ENCODE results near the gene FHAD1.
A peak's percentile ranks its signal among the peaks of the same experiment; 100 is the strongest.

The FHAD1 gene

GRCh38 chr1:15210651-15211375 is 36.2 kb upstream of the FHAD1 start:
- H3K36me3 ChIP-seq (ENCODE audit: control insufficient read depth, insufficient read depth, low read length): no peaks in the 10 kb centered on the region
- no peak overlapping the region for H3K27ac ChIP-seq (ENCODE audit: low read depth, low read length)
- H3K9ac ChIP-seq (ENCODE audit: low read length): no peak overlapping the region
- H3K4me3 ChIP-seq (ENCODE audit: low read length): no peak overlapping the region
- H3K27me3 ChIP-seq (ENCODE audit: control insufficient read depth, insufficient read depth, low read length): no peaks in the 10 kb centered on the region
- H3K4me1 ChIP-seq (ENCODE audit: control insufficient read depth, insufficient read depth, low read length): peaks cover 40% of the 10 kb centered on the region

DNA sequence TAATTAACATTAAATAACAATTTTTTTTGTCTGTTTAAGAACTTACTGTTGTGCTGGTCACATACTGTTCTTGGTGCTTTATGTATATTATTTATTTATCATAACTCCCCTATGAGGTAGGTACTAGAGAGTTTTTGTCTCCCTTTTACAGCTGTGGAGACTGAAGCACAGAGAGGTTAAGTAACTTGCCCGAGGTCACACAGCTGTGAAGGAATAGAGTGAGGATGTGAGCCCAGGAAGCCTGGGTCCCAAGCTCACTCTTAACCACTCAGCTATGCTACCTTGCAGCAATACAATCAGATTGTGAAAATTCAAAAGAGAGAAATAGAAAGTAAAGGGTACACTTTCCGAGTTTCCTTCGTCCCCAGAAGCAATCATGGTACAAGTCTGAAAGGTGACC is 35.6 kb upstream of the FHAD1 start:
- Histone ChIP-seq H3K4me1 (ENCODE audit: control insufficient read depth, insufficient read depth, low read length) (peaks cover 39% of the 10 kb centered on the region), H3K36me3 (ENCODE audit: control insufficient read depth, insufficient read depth, low read length) (no peaks in the 10 kb centered on the region), H3K9ac (ENCODE audit: low read length) (no peak overlapping the region), H3K27me3 (ENCODE audit: control insufficient read depth, insufficient read depth, low read length) (no peaks in the 10 kb centered on the region), H3K27ac (ENCODE audit: low read depth, low read length) (no peak overlapping the region), H3K4me3 (ENCODE audit: low read length) (no peak overlapping the region)

DNA sequence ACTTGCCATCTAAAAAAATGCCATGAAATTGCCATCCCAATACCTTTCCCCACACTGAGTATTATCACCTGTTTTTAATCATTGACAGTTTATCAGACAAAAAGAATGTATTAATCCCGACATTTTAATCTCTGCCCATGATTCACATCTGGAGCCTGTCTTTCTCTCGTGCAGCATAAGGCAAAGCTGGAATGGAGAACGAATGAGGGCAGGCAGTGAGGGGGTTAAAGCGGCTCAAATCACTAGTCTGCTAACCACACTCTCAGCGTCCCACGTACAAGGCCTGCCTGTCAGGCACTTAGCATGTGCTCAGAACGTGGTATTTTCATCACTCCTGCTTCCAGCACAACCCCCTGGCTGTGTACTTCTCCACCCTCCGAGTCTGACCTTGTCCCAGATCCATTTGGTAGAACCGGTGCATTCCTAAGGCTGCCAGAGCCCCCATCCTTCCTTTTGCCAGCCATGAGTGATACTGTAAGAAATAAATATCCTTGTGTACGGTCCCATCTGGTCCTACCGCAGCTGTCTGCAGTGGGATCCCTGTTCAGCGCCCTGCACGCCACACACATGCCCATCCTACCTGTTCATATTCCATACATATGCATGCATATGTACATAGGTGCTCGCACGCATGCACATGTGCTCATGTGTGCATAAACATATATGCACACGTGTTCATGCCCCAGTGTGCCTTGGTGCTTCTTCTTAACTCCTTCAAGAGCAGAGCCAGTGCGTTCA is 34.6 kb upstream of the FHAD1 start:
- no peaks in the 10 kb centered on the region for H3K36me3 ChIP-seq (ENCODE audit: control insufficient read depth, insufficient read depth, low read length)
- H3K4me3 ChIP-seq (ENCODE audit: low read length): no peak overlapping the region
- peak overlapping the region; percentile 41 for H3K27ac ChIP-seq (ENCODE audit: low read depth, low read length)
- H3K9ac ChIP-seq (ENCODE audit: low read length): no peak overlapping the region
- peaks cover 30% of the 10 kb centered on the region for H3K4me1 ChIP-seq (ENCODE audit: control insufficient read depth, insufficient read depth, low read length)
- H3K27me3 ChIP-seq (ENCODE audit: control insufficient read depth, insufficient read depth, low read length): no peaks in the 10 kb centered on the region

- Histone ChIP-seq H3K27ac (ENCODE audit: low read depth, low read length) (peak overlapping the region; percentile 41), H3K9ac (ENCODE audit: low read length) (no peak overlapping the region), H3K27me3 (ENCODE audit: control insufficient read depth, insufficient read depth, low read length) (no peaks in the 10 kb centered on the region), H3K4me3 (ENCODE audit: low read length) (no peak overlapping the region), H3K4me1 (ENCODE audit: control insufficient read depth, insufficient read depth, low read length) (peaks cover 27% of the 10 kb centered on the region), H3K36me3 (ENCODE audit: control insufficient read depth, insufficient read depth, low read length) (no peaks in the 10 kb centered on the region)
These were observed 34.1 kb upstream of the FHAD1 start for GRCh38 chr1:15212954-15213291.

- Histone ChIP-seq H3K4me3 (ENCODE audit: low read length) (no peak overlapping the region), H3K9ac (ENCODE audit: low read length) (no peak overlapping the region), H3K27ac (ENCODE audit: low read depth, low read length) (peak overlapping the region; percentile 41), H3K36me3 (ENCODE audit: control insufficient read depth, insufficient read depth, low read length) (no peaks in the 10 kb centered on the region), H3K4me1 (ENCODE audit: control insufficient read depth, insufficient read depth, low read length) (peaks cover 27% of the 10 kb centered on the region), H3K27me3 (ENCODE audit: control insufficient read depth, insufficient read depth, low read length) (no peaks in the 10 kb centered on the region)
These were observed 33.6 kb upstream of the FHAD1 start for GRCh38 chr1:15213341-15213821.

- Histone ChIP-seq H3K27me3 (ENCODE audit: control insufficient read depth, insufficient read depth, low read length) (no peaks in the 10 kb centered on the region), H3K4me1 (ENCODE audit: control insufficient read depth, insufficient read depth, low read length) (peaks cover 27% of the 10 kb centered on the region), H3K9ac (ENCODE audit: low read length) (no peak overlapping the region), H3K4me3 (ENCODE audit: low read length) (no peak overlapping the region), H3K27ac (ENCODE audit: low read depth, low read length) (peak overlapping the region; percentile 92), H3K36me3 (ENCODE audit: control insufficient read depth, insufficient read depth, low read length) (no peaks in the 10 kb centered on the region)
These were observed 32.5 kb upstream of the FHAD1 start for GRCh38 chr1:15214527-15214926.

- H3K36me3 ChIP-seq (ENCODE audit: control insufficient read depth, insufficient read depth, low read length): no peaks in the 10 kb centered on the region
- H3K4me3 ChIP-seq (ENCODE audit: low read length): no peak overlapping the region
- H3K9ac ChIP-seq (ENCODE audit: low read length): no peak overlapping the region
- H3K27ac ChIP-seq (ENCODE audit: low read depth, low read length): peak overlapping the region; percentile 92
- no peaks in the 10 kb centered on the region for H3K27me3 ChIP-seq (ENCODE audit: control insufficient read depth, insufficient read depth, low read length)
- H3K4me1 ChIP-seq (ENCODE audit: control insufficient read depth, insufficient read depth, low read length): peaks cover 27% of the 10 kb centered on the region
These were observed 31.9 kb upstream of the FHAD1 start for GRCh38 chr1:15215116-15215515.

DNA sequence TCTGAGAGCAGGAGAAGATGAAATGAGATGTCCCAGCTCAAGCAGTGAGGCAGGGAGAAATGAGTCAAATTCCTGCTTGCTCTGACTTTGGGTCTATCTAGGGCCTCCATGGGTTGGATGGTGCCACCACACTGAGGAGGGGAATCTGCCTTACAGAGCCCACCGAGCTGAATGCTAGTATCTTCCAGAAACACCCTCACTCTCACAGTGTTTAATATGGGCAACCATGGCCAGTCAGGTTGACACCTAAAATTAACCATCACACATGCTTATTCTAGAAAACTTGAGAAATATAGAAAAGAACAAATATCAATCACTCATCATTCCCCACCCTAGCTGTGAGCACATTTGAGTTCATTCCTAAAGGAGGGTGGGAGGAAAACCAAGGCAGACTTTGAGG is 29.4 kb upstream of the FHAD1 start:
- H3K9ac ChIP-seq (ENCODE audit: low read length): no peak overlapping the region
- H3K27me3 ChIP-seq (ENCODE audit: control insufficient read depth, insufficient read depth, low read length): no peaks in the 10 kb centered on the region
- no peak overlapping the region for H3K4me3 ChIP-seq (ENCODE audit: low read length)
- no peaks in the 10 kb centered on the region for H3K36me3 ChIP-seq (ENCODE audit: control insufficient read depth, insufficient read depth, low read length)
- H3K4me1 ChIP-seq (ENCODE audit: control insufficient read depth, insufficient read depth, low read length): peaks cover 21% of the 10 kb centered on the region
- no peak overlapping the region for H3K27ac ChIP-seq (ENCODE audit: low read depth, low read length)

DNA sequence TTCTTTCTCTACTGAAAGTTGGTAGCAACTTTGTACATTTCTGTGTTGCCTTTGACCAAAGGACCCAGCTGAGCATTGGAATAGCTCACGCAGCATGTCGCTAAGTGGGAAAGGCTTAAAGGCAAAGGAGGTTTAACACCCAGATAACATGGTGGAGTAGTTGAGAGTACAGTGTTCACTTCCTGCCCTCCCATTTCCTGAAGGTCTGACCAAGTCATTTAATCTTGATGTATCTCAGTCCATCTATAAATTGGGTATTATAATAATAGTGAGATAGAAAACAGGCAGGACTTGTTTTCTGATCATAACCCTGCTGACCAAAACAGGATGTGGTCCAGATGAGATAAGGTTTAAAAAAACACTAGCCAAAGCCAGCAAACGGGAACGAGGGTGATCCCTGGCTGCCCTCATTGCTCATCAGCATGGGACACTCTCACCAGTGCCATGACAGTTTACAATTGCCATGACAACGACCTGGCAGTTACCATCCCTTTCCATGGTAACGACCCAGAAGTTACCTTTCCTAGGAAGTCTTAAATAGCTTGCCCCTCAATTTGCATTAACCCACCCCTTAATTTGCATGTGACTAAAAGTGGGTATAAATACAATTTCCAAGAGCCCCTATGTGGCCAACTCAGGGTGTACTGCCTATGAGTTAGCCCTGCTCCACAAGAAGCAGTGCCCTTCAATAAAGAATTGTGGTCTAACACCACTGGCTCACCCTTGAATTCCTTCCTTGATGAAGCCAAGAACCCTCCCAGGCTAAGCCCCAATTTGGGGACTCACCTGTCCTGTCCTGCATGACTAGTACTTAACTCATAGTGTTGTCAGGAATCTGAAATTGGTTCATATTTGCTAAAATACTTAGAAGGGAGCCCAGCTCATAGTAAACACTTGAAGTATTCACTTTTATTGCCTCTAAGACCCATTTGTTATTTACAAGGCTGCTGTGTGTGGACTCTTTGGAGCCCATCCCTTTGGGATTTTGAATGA is 28.4 kb upstream of the FHAD1 start:
- Histone ChIP-seq H3K4me3 (ENCODE audit: low read length) (no peak overlapping the region), H3K9ac (ENCODE audit: low read length) (no peak overlapping the region), H3K27ac (ENCODE audit: low read depth, low read length) (no peak overlapping the region), H3K4me1 (ENCODE audit: control insufficient read depth, insufficient read depth, low read length) (peaks cover 14% of the 10 kb centered on the region), H3K27me3 (ENCODE audit: control insufficient read depth, insufficient read depth, low read length) (no peaks in the 10 kb centered on the region), H3K36me3 (ENCODE audit: control insufficient read depth, insufficient read depth, low read length) (no peaks in the 10 kb centered on the region)

GRCh38 chr1:15219280-15220023 is 27.6 kb upstream of the FHAD1 start:
- Histone ChIP-seq H3K27ac (ENCODE audit: low read depth, low read length) (no peak overlapping the region), H3K9ac (ENCODE audit: low read length) (no peak overlapping the region), H3K36me3 (ENCODE audit: control insufficient read depth, insufficient read depth, low read length) (no peaks in the 10 kb centered on the region), H3K4me3 (ENCODE audit: low read length) (no peak overlapping the region), H3K27me3 (ENCODE audit: control insufficient read depth, insufficient read depth, low read length) (no peaks in the 10 kb centered on the region), H3K4me1 (ENCODE audit: control insufficient read depth, insufficient read depth, low read length) (peaks cover 7% of the 10 kb centered on the region)

- H3K4me1 ChIP-seq (ENCODE audit: control insufficient read depth, insufficient read depth, low read length): peaks cover 4% of the 10 kb centered on the region
These were observed 27.0 kb upstream of the FHAD1 start for GRCh38 chr1:15220024-15220392.

More at GRCh38 chr1:15220024-15220392, 27.0 kb upstream of the FHAD1 start:
- Histone ChIP-seq H3K9ac (ENCODE audit: low read length) (no peak overlapping the region), H3K36me3 (ENCODE audit: control insufficient read depth, insufficient read depth, low read length) (no peaks in the 10 kb centered on the region), H3K27me3 (ENCODE audit: control insufficient read depth, insufficient read depth, low read length) (no peaks in the 10 kb centered on the region), H3K4me3 (ENCODE audit: low read length) (no peak overlapping the region), H3K27ac (ENCODE audit: low read depth, low read length) (no peak overlapping the region)

Measured in rectal smooth muscle tissue (tissue), 1 donor.